GM23248 (cell line): Measurements from ENCODE around the gene NCOA4.

Experiments
- EZH2 ChIP-seq: fragments of 200-600 bp; sonication (generic); IDR thresholded peaks from 2 replicates; pipeline ENCODE4 v1.6.1; 2018; ENCODE audit warnings: antibody characterized with exemption, mild to moderate bottlenecking; ENCODE audit not compliant: insufficient read depth, poor library complexity, severe bottlenecking
- EZH2phosphoT487 ChIP-seq: fragments of 200-600 bp; sonication (generic); IDR thresholded peaks from 2 replicates; pipeline ENCODE4 v1.6.1; 2018; ENCODE audit warnings: antibody characterized with exemption, moderate library complexity, mild to moderate bottlenecking, low read depth; ENCODE audit not compliant: insufficient read depth

GRCh38 chr10:46074196-46074946 is 43.9 kb upstream of the NCOA4 start:
- TF ChIP-seq EZH2 (no peak), EZH2phosphoT487 (no peak)
